GM12878 (cell line): ENCODE results near the gene FLRT1. TPM values are rescaled to one million over a fixed set of nuclear protein-coding genes. Genes with fewer than 3 reads are reported as not detected.

Source experiments
- BCL11A ChIP-seq: IDR thresholded peaks from 2 replicates; pipeline ENCODE4 v1.6.1; 2011; ENCODE audit warnings: low read depth, low read length
- BHLHE40 ChIP-seq, 2 experiments: fragments of 450-650 bp in 1 of 2; IDR thresholded peaks; 2 replicates each; pipeline ENCODE4 v1.6.1; 2011 to 2017; ENCODE audit warnings: low read depth in 2 of 2, borderline replicate concordance in 1 of 2, improper control_type of control experiment in 1 of 2, low read length in 1 of 2, mild to moderate bottlenecking in 1 of 2
- DPF2 ChIP-seq: fragments of 450-650 bp; IDR thresholded peaks from 2 replicates; pipeline ENCODE4 v1.6.1; 2017; ENCODE audit warnings: mild to moderate bottlenecking
- ETV6 ChIP-seq, 2 experiments: fragments of 450-650 bp in 1 of 2; IDR thresholded peaks in 1 of 2; conservative IDR thresholded peaks in 1 of 2; 2 replicates each; pipeline ENCODE4 v1.6.1; 2014; ENCODE audit warnings: antibody characterized with exemption in 1 of 2, borderline replicate concordance in 1 of 2, low read depth in 1 of 2, mild to moderate bottlenecking in 1 of 2, moderate library complexity in 1 of 2
- FOXM1 ChIP-seq: IDR thresholded peaks from 2 replicates; pipeline ENCODE4 v1.6.1; 2012; ENCODE audit warnings: low read depth, mild to moderate bottlenecking, inconsistent platforms, low read length, moderate library complexity
- JUNB ChIP-seq: IDR thresholded peaks from 2 replicates; pipeline ENCODE4 v1.6.1; 2016; ENCODE audit warnings: antibody characterized with exemption, mild to moderate bottlenecking
- JUND ChIP-seq: IDR thresholded peaks from 2 replicates; pipeline ENCODE4 v1.6.1; 2012; ENCODE audit warnings: low read depth, mild to moderate bottlenecking, low read length, improper control_type of control experiment, moderate library complexity
- MYB ChIP-seq: fragments of 150-350 bp; IDR thresholded peaks from 2 replicates; pipeline ENCODE4 v1.6.1; 2014; ENCODE audit warnings: mild to moderate bottlenecking, low read depth, low read length, borderline replicate concordance
- MYC ChIP-seq: IDR thresholded peaks from 2 replicates; pipeline ENCODE4 v1.6.1; 2011; ENCODE audit warnings: mild to moderate bottlenecking, low read length, moderate library complexity, inconsistent platforms; ENCODE audit not compliant: insufficient read depth, insufficient replicate concordance, insufficient read length, severe bottlenecking
- NFIC ChIP-seq: IDR thresholded peaks from 2 replicates; pipeline ENCODE4 v1.6.1; 2012; ENCODE audit warnings: low read depth, mild to moderate bottlenecking, inconsistent platforms, low read length, moderate library complexity
- NFYB ChIP-seq: IDR thresholded peaks from 2 replicates; pipeline ENCODE4 v1.6.1; 2011; ENCODE audit warnings: low read depth, mild to moderate bottlenecking, low read length, improper control_type of control experiment, moderate library complexity; ENCODE audit not compliant: insufficient read depth
- NR2C2 ChIP-seq: IDR thresholded peaks from 2 replicates; pipeline ENCODE4 v1.6.1; 2011; ENCODE audit warnings: borderline replicate concordance, low read depth; ENCODE audit not compliant: control insufficient read depth, insufficient read length
- PAX5 ChIP-seq: IDR thresholded peaks from 2 replicates; pipeline ENCODE4 v1.6.1; 2011; ENCODE audit warnings: low read depth, low read length, borderline replicate concordance
- PML ChIP-seq: IDR thresholded peaks from 2 replicates; pipeline ENCODE4 v1.6.1; 2012; ENCODE audit warnings: low read length, inconsistent platforms
- RBBP5 ChIP-seq: fragments of 200-600 bp; sonication (generic); conservative IDR thresholded peaks from 2 replicates; pipeline ENCODE4 v1.6.1; 2016
- RCOR1 ChIP-seq: conservative IDR thresholded peaks from 2 replicates; pipeline ENCODE4 v1.6.1; 2012; ENCODE audit warnings: low read depth, low read length, improper control_type of control experiment
- SIN3A ChIP-seq: IDR thresholded peaks from 2 replicates; pipeline ENCODE4 v1.6.1; 2012; ENCODE audit warnings: low read depth, low read length, improper control_type of control experiment
- SRF ChIP-seq, 2 experiments: IDR thresholded peaks; 2 replicates each; pipeline ENCODE4 v1.6.1; 2011; ENCODE audit warnings: low read depth in 2 of 2, low read length in 2 of 2, mild to moderate bottlenecking in 1 of 2, moderate library complexity in 1 of 2
- STAT3 ChIP-seq: IDR thresholded peaks from 2 replicates; pipeline ENCODE4 v1.6.1; 2011; ENCODE audit warnings: low read depth, low read length, improper control_type of control experiment
- SUPT20H ChIP-seq: IDR thresholded peaks from 2 replicates; pipeline ENCODE4 v1.6.1; 2011; ENCODE audit warnings: low read depth, mild to moderate bottlenecking, low read length, moderate library complexity, borderline replicate concordance; ENCODE audit not compliant: control insufficient read depth
- TCF7 ChIP-seq: IDR thresholded peaks from 2 replicates; pipeline ENCODE4 v1.6.1; 2014; ENCODE audit warnings: antibody characterized with exemption, borderline replicate concordance
- ZBED1 ChIP-seq: IDR thresholded peaks from 2 replicates; pipeline ENCODE4 v1.6.1; 2016; ENCODE audit warnings: borderline replicate concordance
- ZNF207 ChIP-seq: fragments of 450-650 bp; IDR thresholded peaks from 2 replicates; pipeline ENCODE4 v1.6.1; 2014; ENCODE audit warnings: antibody characterized with exemption, mild to moderate bottlenecking, borderline replicate concordance
- polyA plus RNA-seq, 11 experiments: library from polyadenylated mRNA; depleted of rRNA in 4 of 11; unstranded in 6 of 11; stranded (reverse) in 5 of 11; fragments of >200 nt; fragmentation: Nextera tagmentation in 4 of 11; fragmentation: Illumina TruSeq in 1 of 11; extraction: Ambion mirVana in 4 of 11; extraction: Trizol in 1 of 11; gene quantifications; 1 replicate in 1 of 11; 2 replicates in 10 of 11; pipeline versions ENCODE4 v1.2.1 to v1.2.3, GENCODE V29; 2011 to 2016; ENCODE audit warnings: inconsistent platforms in 2 of 11, missing spikeins in 2 of 11, low read depth in 1 of 11
- total RNA-seq, 4 experiments: library from RNA; depleted of rRNA in 3 of 4; stranded (reverse); fragments of >200 nt in 3 of 4; fragmentation: Illumina TruSeq in 1 of 4; extraction: Trizol in 1 of 4; gene quantifications; 2 replicates each; pipeline versions ENCODE4 v1.2.1 to v1.2.3, GENCODE V29; 2013 to 2021
- TF ChIP-seq, protein P1 (sequence below): fragments of 450-650 bp; IDR thresholded peaks from 2 replicates; pipeline ENCODE4 v1.6.1; 2017; ENCODE audit warnings: antibody characterized with exemption, mild to moderate bottlenecking, moderate library complexity
- TF ChIP-seq, protein P2 (sequence below): fragments of 450-650 bp; conservative IDR thresholded peaks from 2 replicates; pipeline ENCODE4 v1.6.1; 2017; ENCODE audit warnings: mild to moderate bottlenecking, moderate library complexity

Gene FLRT1
- total and polyA plus RNA-seq, 10 of the 15 experiments (the other 5 are each of a cell fraction or from before 2014, with no cell fraction given): 0.10 to 0.12 TPM; not detected in 8

DNA sequence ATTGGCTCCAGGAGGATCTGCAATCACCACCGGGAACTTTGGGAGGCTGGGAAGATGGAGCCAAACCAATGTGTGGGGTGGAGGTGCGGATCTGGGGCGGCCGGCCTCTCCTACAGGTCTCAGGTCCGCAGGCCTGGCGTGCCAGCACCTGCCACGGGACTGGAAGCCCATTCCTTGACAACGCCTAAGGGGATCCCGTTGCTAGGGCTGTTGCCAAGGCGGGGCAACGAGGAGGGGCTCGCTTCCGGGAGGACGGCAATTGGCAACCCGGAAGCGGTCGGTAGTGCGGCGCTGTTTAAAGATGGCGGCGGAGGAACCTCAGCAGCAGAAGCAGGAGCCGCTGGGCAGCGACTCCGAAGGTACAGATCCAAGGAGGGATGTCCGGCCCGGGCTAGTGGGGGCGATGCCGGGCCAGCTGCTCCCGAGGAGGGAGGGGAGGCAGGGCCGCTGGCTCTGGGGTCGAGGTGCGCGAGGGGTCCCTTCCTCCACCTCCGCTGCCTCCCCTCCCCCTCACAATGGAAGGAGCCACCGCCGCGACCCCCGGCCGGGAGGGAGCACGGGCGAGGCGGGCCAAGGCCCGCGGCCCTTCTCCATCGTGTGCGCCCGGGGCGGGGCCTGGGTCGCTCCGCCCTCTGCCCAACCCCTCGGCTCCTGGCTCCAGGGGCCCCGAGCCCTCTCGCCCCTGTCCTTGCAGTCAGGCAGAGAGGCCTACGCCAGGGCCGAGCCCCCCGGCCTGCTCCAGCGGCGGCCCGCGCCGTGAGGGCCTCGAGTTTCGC lies 49.4 kb upstream of the FLRT1 start, which contains the start of gene OTUB1 (continued):
- TF ChIP-seq, protein P1, sequence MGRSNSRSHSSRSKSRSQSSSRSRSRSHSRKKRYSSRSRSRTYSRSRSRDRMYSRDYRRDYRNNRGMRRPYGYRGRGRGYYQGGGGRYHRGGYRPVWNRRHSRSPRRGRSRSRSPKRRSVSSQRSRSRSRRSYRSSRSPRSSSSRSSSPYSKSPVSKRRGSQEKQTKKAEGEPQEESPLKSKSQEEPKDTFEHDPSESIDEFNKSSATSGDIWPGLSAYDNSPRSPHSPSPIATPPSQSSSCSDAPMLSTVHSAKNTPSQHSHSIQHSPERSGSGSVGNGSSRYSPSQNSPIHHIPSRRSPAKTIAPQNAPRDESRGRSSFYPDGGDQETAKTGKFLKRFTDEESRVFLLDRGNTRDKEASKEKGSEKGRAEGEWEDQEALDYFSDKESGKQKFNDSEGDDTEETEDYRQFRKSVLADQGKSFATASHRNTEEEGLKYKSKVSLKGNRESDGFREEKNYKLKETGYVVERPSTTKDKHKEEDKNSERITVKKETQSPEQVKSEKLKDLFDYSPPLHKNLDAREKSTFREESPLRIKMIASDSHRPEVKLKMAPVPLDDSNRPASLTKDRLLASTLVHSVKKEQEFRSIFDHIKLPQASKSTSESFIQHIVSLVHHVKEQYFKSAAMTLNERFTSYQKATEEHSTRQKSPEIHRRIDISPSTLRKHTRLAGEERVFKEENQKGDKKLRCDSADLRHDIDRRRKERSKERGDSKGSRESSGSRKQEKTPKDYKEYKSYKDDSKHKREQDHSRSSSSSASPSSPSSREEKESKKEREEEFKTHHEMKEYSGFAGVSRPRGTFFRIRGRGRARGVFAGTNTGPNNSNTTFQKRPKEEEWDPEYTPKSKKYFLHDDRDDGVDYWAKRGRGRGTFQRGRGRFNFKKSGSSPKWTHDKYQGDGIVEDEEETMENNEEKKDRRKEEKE: no peak
- TF ChIP-seq DPF2: peak; percentile 42; the same call in 1 of the 2 replicates
- no peak for TF ChIP-seq NFYB
- TF ChIP-seq SRF (IDR thresholded peaks at IDR 0.05; ENCODE audit: low read depth in 2 of 2, low read length in 2 of 2): peak in 1 of 2 experiments; percentile 54; a peak in 2 of 4 replicates
- no peak for TF ChIP-seq FOXM1
- TF ChIP-seq JUND: no peak
- TF ChIP-seq PAX5: 0 out of 2 replicates have a peak, but pooled peaks have one; percentile 46
- no peak; the same call in 1 of the 2 replicates for TF ChIP-seq NFIC
- TF ChIP-seq RCOR1: no peak
- no peak for TF ChIP-seq BCL11A
- no peak for TF ChIP-seq MYC
- no peak for TF ChIP-seq JUNB
- TF ChIP-seq ZBED1: no peak
- TF ChIP-seq NR2C2: no peak
- TF ChIP-seq STAT3: no peak
- no peak for TF ChIP-seq RBBP5
- TF ChIP-seq PML: peak; percentile 83; the same call in 1 of the 2 replicates
- TF ChIP-seq TCF7: no peak
- TF ChIP-seq BHLHE40 (IDR thresholded peaks at IDR 0.05; ENCODE audit: borderline replicate concordance in 1 of 2, low read depth in 2 of 2, low read length in 1 of 2): peak in 1 of 2 experiments; percentile 67; a peak in 2 of 4 replicates
- TF ChIP-seq, protein P2, sequence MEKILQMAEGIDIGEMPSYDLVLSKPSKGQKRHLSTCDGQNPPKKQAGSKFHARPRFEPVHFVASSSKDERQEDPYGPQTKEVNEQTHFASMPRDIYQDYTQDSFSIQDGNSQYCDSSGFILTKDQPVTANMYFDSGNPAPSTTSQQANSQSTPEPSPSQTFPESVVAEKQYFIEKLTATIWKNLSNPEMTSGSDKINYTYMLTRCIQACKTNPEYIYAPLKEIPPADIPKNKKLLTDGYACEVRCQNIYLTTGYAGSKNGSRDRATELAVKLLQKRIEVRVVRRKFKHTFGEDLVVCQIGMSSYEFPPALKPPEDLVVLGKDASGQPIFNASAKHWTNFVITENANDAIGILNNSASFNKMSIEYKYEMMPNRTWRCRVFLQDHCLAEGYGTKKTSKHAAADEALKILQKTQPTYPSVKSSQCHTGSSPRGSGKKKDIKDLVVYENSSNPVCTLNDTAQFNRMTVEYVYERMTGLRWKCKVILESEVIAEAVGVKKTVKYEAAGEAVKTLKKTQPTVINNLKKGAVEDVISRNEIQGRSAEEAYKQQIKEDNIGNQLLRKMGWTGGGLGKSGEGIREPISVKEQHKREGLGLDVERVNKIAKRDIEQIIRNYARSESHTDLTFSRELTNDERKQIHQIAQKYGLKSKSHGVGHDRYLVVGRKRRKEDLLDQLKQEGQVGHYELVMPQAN: peak; percentile 77; the same call in 1 of the 2 replicates
- TF ChIP-seq SUPT20H: no peak
- peak; percentile 10; the same call in 1 of the 2 replicates for TF ChIP-seq MYB
- peak; percentile 92 for TF ChIP-seq SIN3A
- 0 out of 2 replicates have a peak, but pooled peaks have one; percentile 75 for TF ChIP-seq ZNF207
- peak in 1 of 2 experiments; percentile 43; a peak in 1 of 4 replicates for TF ChIP-seq ETV6 (conservative IDR thresholded peaks at IDR 0.05 in 1 of 2, IDR thresholded peaks at IDR 0.05 in 1 of 2; ENCODE audit: borderline replicate concordance in 1 of 2, low read depth in 1 of 2)
